HUES64 (cell line): ENCODE data around the gene FSTL3.

Experiments used
- H3K27ac ChIP-seq: 2 replicates; pipeline ENCODE4 v1.7.0; 2013; ENCODE audit warnings: low read depth, low read length, inconsistent platforms
- H3K27me3 ChIP-seq: 2 replicates; pipeline ENCODE4 v1.6.1; 2013; ENCODE audit warnings: mild to moderate bottlenecking, low read length; ENCODE audit not compliant: insufficient read depth
- H3K36me3 ChIP-seq: 2 replicates; pipeline ENCODE4 v1.6.1; 2013; ENCODE audit warnings: mild to moderate bottlenecking, low read length; ENCODE audit not compliant: insufficient read depth
- H3K4me1 ChIP-seq: 2 replicates; pipeline ENCODE4 v1.6.1; 2013; ENCODE audit warnings: mild to moderate bottlenecking, low read length, moderate library complexity; ENCODE audit not compliant: insufficient read depth
- H3K4me3 ChIP-seq: 2 replicates; pipeline ENCODE4 v1.5.1; 2013; ENCODE audit warnings: mild to moderate bottlenecking, low read length, moderate library complexity
- H3K9ac ChIP-seq: 2 replicates; pipeline ENCODE4 v1.6.1; 2013; ENCODE audit warnings: mild to moderate bottlenecking, low read depth, low read length
- H3K9me3 ChIP-seq: 2 replicates; pipeline ENCODE4 v1.6.1; 2013; ENCODE audit warnings: low read depth, low read length; ENCODE audit not compliant: insufficient read depth
- WGBS: fragments of 150-250, 120-280 bp; methylation state at CpG from one replicate; pipeline ENCODE4 v1.1.7; 2013; ENCODE audit warnings: missing lambda C conversion rate; 5-methylcytosine and 5-hydroxymethylcytosine counted together

The FSTL3 gene

DNA sequence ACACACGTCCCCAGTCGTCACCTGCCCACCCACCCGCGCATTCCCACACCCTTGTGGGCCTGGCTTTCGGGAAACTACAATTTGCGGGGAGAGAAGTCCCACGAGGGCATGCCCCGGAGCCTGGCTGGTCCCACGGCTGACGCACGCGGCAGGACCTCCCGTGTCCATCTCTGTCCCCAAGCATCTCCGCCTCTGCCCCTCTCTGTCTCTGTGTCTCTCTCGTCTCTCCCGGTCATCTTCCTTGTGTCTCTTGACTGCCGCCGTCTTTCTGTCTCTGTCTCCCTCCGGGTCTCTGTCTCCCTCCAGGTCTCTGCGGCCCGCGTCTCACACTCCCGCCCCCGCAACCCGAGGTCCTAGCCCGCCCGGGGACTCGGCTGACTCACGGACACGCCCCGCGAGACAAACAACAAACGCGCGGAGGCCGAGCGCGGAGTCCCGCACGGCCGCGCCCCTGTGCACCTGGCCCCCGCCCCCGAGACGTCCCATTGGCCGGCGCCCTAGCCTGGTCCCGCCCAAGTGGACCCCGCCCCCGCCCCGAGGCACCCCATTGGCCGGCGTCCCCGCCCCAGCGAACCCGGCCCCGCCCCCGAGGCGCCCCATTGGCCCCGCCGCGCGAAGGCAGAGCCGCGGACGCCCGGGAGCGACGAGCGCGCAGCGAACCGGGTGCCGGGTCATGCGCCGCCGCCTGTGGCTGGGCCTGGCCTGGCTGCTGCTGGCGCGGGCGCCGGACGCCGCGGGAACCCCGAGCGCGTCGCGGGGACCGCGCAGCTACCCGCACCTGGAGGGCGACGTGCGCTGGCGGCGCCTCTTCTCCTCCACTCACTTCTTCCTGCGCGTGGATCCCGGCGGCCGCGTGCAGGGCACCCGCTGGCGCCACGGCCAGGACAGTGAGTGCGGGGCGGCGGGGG, 36.7 kb upstream of the FSTL3 start, which contains the start of gene FGF22:
FGF22 (plus strand) TSS at position 627 of the 908 bp plus-strand sequence; CDS start at position 674, 47 bp downstream.
- Histone ChIP-seq H3K36me3 (no peaks in the 10 kb centered on the region), H3K4me3 (peak within 1 kb of the TSS; percentile 48), H3K9me3 (no peaks in the 10 kb centered on the region), H3K4me1 (no peaks in the 10 kb centered on the region), H3K9ac (no peak within 1 kb of the TSS; the same call in 1 of the 2 replicates), H3K27ac (no peak within 1 kb of the TSS), H3K27me3 (peaks cover 30% of the 10 kb centered on the region)
- WGBS, result 5% methylated on average over 109 of the region's 109 CpGs

DNA sequence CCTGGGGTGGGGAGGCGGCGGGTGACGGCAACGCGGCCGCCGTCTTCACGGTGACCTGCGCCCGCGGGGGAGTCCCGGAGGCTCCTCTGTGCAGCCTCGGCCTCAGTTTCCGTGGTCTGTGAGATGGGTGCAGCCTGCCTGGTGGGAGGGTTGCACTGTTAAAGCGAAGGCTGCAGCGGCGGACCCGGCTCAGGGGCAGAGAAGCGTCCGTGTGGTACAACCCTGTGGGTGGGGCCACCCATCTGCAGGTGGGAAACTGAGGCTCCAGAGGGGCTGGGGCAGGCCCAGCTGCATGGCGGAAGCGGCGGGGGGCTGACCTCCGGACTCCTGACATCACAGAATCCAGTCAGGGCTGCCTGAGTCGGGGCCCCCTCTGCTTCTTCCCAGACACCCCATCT, 36.0 kb upstream of the FSTL3 start:
- H3K27me3 ChIP-seq, result peaks cover 30% of the 10 kb centered on the region
- no peak overlapping the region for H3K27ac ChIP-seq
- H3K9ac ChIP-seq, result no peak overlapping the region
- H3K4me1 ChIP-seq, result no peaks in the 10 kb centered on the region
- 46% methylated on average over 25 of the region's 25 CpGs for WGBS
- H3K36me3 ChIP-seq, result 0 out of 2 replicates have a peak, but pooled peaks cover 6% of the 10 kb centered on the region
- H3K4me3 ChIP-seq, result peak overlapping the region; percentile 47; the same call in 1 of the 2 replicates
- no peaks in the 10 kb centered on the region for H3K9me3 ChIP-seq

DNA sequence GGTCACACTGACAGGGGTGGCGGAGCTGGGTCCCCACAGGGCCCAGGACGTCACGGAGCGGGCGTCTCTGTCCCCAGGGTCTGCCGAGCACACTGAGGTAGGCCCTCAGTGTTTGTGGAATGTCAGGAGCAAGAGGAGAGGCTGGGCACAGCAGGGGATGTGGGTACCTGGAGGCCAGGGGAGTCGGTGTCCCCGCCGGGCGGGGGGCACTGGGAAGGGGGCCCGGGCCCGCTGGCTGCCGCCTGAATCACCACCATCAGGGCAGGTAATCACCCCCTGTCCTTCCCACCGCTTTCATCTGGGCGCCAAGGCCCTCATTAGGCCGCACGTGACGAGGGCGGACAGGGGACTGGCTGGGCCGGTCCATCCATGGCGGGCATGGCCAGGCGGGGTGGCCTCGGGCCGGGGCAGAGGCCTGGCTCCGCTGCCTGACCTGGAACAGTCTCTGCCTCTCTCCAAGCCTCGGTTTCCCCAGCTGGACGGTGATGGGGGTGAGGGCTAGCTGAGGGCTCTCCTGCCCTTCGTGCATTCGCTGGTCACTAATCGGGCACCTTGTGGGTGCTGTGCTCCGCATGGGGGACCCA, 35.5 kb upstream of the FSTL3 start:
- Histone ChIP-seq H3K27ac (no peak overlapping the region), H3K4me1 (no peaks in the 10 kb centered on the region), H3K9me3 (no peaks in the 10 kb centered on the region), H3K27me3 (peaks cover 30% of the 10 kb centered on the region), H3K9ac (no peak overlapping the region), H3K4me3 (no peak overlapping the region), H3K36me3 (peaks cover 8% of the 10 kb centered on the region; the same call in 1 of the 2 replicates)
- WGBS, result 92% methylated on average over 31 of the region's 31 CpGs

DNA sequence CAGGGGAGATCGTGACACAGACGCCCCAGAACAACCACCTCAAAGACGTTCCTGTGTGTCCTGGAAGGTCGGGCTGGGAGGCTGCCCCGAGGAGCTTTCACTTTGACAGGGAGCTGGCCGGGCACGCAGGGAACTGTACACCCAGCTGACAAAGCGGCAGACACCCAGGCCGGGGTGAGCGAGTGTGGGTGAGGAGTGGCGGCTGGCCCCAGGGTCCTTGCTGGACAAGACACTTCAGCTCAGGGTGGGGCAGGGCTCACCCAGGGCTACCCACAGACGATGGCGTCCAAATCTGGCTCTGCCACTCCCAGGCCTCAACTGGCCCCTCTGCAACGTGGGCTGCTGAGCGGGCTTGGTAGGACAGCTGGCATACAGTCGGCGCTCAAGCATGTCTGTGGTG, 34.5 kb upstream of the FSTL3 start:
- WGBS, result 92% methylated on average over 17 of the region's 17 CpGs
- Histone ChIP-seq H3K9me3 (no peaks in the 10 kb centered on the region), H3K27me3 (peaks cover 30% of the 10 kb centered on the region), H3K4me3 (no peak overlapping the region), H3K9ac (no peak overlapping the region), H3K4me1 (no peaks in the 10 kb centered on the region), H3K27ac (no peak overlapping the region), H3K36me3 (peaks cover 18% of the 10 kb centered on the region)

DNA sequence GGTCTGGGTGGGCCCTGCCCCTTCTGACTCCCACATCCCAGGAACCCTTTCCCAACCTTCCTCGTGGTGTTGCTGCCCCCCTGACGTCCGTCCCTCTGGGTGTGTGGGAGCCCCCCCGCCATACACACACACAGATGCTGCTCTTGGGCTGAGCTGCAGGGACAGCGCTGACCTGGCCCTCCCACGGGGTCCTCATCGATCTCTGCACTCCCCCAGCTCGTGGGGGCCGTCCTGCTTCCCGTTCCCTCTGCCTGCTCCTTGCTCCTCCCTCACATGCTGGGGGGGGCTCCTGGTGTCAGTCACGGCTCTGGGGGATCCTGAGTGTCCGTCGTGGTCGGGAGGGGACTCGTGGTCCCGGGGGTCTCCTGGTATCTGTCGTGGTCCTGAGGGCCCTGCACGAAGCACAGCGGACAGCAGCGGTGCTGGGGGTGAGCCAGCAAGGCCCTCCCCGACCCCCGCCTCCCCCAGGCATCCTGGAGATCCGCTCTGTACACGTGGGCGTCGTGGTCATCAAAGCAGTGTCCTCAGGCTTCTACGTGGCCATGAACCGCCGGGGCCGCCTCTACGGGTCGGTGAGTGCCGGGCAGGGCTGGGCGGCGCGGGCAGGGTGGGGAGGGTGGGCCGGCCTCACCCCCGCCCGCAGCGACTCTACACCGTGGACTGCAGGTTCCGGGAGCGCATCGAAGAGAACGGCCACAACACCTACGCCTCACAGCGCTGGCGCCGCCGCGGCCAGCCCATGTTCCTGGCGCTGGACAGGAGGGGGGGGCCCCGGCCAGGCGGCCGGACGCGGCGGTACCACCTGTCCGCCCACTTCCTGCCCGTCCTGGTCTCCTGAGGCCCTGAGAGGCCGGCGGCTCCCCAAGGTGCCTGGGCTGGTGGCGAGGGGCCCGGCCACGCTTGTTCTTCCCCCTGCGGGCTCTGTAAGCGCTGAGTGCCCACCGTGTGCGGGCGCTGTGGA, 33.1 kb upstream of the FSTL3 start:
- H3K9ac ChIP-seq, result no peak overlapping the region
- H3K9me3 ChIP-seq, result no peaks in the 10 kb centered on the region
- no peak overlapping the region for H3K4me3 ChIP-seq
- WGBS, result 91% methylated on average over 70 of the region's 70 CpGs
- H3K36me3 ChIP-seq, result peaks cover 32% of the 10 kb centered on the region
- no peak overlapping the region for H3K27ac ChIP-seq
- peaks cover 19% of the 10 kb centered on the region for H3K27me3 ChIP-seq
- H3K4me1 ChIP-seq, result no peaks in the 10 kb centered on the region

DNA sequence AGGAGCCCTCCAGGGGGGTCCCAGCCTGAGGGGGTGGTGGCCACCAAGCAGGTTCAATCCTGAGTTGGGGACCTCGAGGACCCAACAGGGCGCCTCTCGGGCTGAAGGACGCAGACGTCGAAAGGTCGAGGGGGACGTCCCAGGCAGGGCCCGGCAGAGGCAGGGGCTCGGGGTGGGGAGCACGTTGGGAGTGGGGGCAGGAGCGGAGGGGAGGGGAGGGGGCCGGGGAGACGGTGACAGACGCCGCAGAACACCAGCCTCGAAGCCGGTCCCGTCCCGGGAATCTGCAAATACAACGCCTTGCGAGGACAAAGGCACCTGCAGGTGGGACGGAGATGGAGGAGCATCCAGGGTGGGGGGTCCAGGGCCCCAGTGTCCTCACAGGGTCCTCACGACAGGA, 32.5 kb upstream of the FSTL3 start:
- H3K27ac ChIP-seq, result no peak overlapping the region
- no peak overlapping the region for H3K9ac ChIP-seq
- H3K36me3 ChIP-seq, result peaks cover 38% of the 10 kb centered on the region
- H3K4me3 ChIP-seq, result no peak overlapping the region
- no peaks in the 10 kb centered on the region for H3K4me1 ChIP-seq
- no peaks in the 10 kb centered on the region for H3K9me3 ChIP-seq
- 89% methylated on average over 24 of the region's 24 CpGs for WGBS
- peaks cover 13% of the 10 kb centered on the region for H3K27me3 ChIP-seq

DNA sequence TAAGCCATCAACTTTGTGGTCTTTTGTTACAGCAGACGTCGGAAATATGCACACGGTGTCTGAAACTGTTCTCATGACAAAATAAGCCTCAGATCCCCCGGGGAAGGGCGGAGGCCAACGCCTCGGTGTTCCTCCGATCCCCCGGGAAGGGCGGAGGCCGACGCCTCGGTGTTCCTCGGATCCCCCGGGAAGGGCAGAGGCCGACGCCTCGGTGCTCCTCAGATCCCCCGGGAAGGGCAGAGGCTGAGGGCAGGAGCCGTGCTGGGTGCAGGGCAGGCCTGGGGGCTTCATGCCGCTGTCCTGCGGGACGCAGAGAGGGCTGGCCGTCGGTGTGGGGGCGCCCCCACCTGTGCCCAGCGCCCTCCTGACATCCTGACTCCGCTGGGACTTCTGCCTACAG, 31.8 kb upstream of the FSTL3 start:
- H3K9ac ChIP-seq, result no peak overlapping the region
- no peak overlapping the region for H3K27ac ChIP-seq
- peaks cover 42% of the 10 kb centered on the region for H3K36me3 ChIP-seq
- 90% methylated on average over 28 of the region's 28 CpGs for WGBS
- H3K4me3 ChIP-seq, result no peak overlapping the region
- H3K27me3 ChIP-seq, result peaks cover 6% of the 10 kb centered on the region
- no peaks in the 10 kb centered on the region for H3K9me3 ChIP-seq
- no peaks in the 10 kb centered on the region for H3K4me1 ChIP-seq

DNA sequence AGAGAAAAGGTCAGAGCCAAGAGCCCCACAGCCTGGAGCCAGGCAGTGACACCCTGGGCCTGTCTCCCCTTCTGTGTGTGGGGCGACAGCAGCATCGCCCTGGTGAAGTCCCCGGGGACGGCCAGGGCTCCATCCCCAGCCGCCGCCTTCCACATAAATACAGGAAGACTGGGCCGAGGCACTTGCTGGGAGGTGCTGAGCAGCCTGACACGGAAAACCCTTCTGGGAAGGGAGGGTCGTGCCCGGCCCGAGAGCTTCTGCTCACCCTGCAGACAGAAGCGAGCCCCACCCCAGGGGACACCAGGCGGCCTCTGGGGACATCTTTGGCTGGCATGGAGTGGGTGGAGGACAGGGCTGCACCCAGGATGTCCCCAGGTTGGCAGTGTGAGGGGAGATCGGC, 31.4 kb upstream of the FSTL3 start:
- H3K27me3 ChIP-seq, result peaks cover 5% of the 10 kb centered on the region
- H3K9ac ChIP-seq, result no peak overlapping the region
- WGBS, result 93% methylated on average over 14 of the region's 14 CpGs
- no peak overlapping the region for H3K4me3 ChIP-seq
- no peak overlapping the region for H3K27ac ChIP-seq
- no peaks in the 10 kb centered on the region for H3K9me3 ChIP-seq
- peaks cover 46% of the 10 kb centered on the region for H3K36me3 ChIP-seq
- H3K4me1 ChIP-seq, result no peaks in the 10 kb centered on the region

DNA sequence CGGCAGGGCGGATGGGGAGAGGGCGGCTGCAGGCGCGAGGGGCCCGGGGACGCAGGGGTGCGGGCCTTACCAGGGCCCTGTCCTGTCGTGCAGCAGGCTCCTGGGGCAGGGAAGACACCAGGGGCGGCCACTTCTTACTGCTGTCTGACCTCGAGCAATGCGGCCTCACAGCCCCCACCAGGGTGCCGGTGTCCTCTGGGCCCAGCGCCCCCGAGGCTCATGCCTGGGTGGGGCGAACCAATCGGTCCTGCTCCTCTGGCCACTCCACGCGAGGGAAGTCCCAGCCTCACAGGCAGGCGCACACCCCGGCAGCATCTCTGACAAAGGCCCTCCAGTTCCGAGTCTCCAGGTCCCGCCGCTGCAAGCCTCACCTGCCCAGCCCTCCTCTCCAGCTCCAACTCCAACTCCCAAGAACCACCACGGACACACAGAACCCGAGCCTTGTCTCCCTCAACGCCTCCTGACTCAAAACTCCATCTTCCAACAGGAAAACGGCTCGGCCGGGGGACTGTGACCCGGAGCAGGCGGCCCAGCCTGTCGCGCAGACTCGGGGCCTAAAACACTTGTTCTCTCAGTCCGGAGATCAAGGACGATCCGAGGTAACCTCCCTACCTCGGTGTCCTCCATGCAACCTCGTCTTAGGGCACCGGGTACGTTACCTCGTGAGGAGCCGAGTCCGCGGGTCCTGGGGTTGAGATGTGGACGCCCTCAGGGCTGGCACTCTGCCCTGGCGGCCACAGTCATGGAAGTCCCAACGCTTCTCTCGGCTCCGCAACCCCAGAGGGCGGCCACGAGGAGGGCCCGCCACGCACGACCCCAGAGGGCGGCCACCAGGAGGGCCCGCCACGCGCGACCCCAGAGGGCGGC, 30.0 kb upstream of the FSTL3 start:
- no peaks in the 10 kb centered on the region for H3K4me1 ChIP-seq
- peaks cover 53% of the 10 kb centered on the region for H3K36me3 ChIP-seq
- H3K9ac ChIP-seq, result no peak overlapping the region
- no peak overlapping the region for H3K27ac ChIP-seq
- H3K9me3 ChIP-seq, result no peaks in the 10 kb centered on the region
- no peak overlapping the region for H3K4me3 ChIP-seq
- H3K27me3 ChIP-seq, result no peaks in the 10 kb centered on the region
- 96% methylated on average over 62 of the region's 62 CpGs for WGBS
